Activated T-cell treated with anti-CD3 and anti-CD28 coated beads, Interleukin-2, amount 50 U/mL, for 72 hours (primary cell): ENCODE data around the gene ST7. TPM values are rescaled to one million over a fixed set of nuclear protein-coding genes. Genes with fewer than 3 reads are reported as not detected.
A peak's percentile ranks its signal among the peaks of the same experiment; 100 is the strongest.

ENCODE experiments used
- ATAC-seq, 2 donors: fragments of 150-1000 bp; cut with Tn5 transposase; replicated peaks in 1 of 2; 2 replicates each; pipeline ENCODE4 v1.10.0; 2021; ENCODE audit warnings: moderate library complexity in 2 of 2, mild to moderate bottlenecking in 1 of 2
- DNase-seq, 2 donors: peaks; one replicate each; pipeline ENCODE4 v3.0.0; 2021 to 2022; ENCODE audit warnings: mixed read lengths in 1 of 2
- H3K27ac Mint-ChIP-seq: one replicate; pipeline ENCODE4 v1.8.0; 2022; ENCODE audit warnings: mild to moderate bottlenecking, moderate library complexity, mixed read lengths
- H3K27me3 Mint-ChIP-seq: one replicate; pipeline ENCODE4 v1.8.0; 2022; ENCODE audit warnings: low read depth, mixed read lengths
- H3K36me3 Mint-ChIP-seq, 2 donors: one replicate each; pipeline ENCODE4 v1.8.0; 2022; ENCODE audit warnings: mixed read lengths in 2 of 2, mild to moderate bottlenecking in 1 of 2; ENCODE audit not compliant: insufficient read depth in 2 of 2
- H3K4me1 Mint-ChIP-seq: one replicate; pipeline ENCODE4 v1.8.0; 2022; ENCODE audit warnings: low read depth, mixed read lengths
- H3K4me3 Mint-ChIP-seq, 2 donors: one replicate each; pipeline ENCODE4 v1.8.0; 2022; ENCODE audit warnings: mild to moderate bottlenecking in 2 of 2, mixed read lengths in 2 of 2, moderate library complexity in 2 of 2
- H3K9me3 Mint-ChIP-seq, 2 donors: one replicate each; pipeline ENCODE4 v1.8.0; 2022; ENCODE audit warnings: mixed read lengths in 2 of 2
- total RNA-seq, 2 donors: library from RNA; stranded (reverse); gene quantifications; one replicate each; pipeline ENCODE4 v1.2.3, GENCODE V29; 2022

ST7 gene
- total RNA-seq, 2 donors from 2014 or later = 6.2 to 7.2 TPM

DNA sequence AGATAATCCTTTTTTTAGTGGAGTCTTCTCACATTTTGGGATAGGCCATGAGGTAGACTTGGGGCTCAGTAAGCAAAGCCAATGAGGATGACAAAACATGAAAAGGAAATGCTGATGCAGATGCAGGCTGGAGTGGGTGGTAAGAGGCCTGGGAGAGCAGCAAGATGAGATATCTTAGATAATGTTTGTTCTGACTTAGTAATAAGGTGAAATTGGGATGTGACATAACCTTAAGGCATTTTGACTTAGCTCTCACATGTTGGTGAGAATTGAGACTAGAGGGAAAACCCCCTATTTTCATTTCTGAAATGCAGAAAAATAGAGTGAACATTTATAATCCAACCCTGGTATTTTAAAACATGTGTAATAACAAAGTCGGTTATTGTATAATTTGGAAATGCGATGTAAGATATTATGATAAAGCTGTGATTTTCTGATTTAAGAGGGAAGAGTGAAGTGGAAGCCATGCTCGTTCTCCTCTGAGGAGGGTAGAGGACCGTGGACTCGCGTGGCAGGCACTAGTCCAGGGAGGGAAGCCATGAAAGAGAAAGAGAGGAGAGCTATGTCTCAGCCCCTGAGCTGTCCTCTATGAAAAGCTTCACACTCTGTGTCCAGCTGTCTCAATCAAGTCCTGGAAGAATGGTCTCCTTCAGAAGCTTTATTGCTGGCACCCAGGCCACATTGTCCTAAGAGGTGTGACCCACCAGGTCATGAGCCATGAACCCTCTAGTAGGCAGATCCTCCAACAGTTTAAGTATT, 57.3 kb downstream of the ST7 start:
- H3K27ac Mint-ChIP-seq = peak overlapping the region; percentile 14
- DNase-seq = peak; percentile 39 to 47
- H3K4me3 Mint-ChIP-seq = peak overlapping the region; percentile 36 to 79
- H3K27me3 Mint-ChIP-seq = no peaks in the 10 kb centered on the region
- no peaks in the 10 kb centered on the region for H3K9me3 Mint-ChIP-seq
- peaks cover 83% of the 10 kb centered on the region for H3K4me1 Mint-ChIP-seq
- H3K36me3 Mint-ChIP-seq = no peaks in the 10 kb centered on the region
- peak; percentile 75 to 78 for ATAC-seq

DNA sequence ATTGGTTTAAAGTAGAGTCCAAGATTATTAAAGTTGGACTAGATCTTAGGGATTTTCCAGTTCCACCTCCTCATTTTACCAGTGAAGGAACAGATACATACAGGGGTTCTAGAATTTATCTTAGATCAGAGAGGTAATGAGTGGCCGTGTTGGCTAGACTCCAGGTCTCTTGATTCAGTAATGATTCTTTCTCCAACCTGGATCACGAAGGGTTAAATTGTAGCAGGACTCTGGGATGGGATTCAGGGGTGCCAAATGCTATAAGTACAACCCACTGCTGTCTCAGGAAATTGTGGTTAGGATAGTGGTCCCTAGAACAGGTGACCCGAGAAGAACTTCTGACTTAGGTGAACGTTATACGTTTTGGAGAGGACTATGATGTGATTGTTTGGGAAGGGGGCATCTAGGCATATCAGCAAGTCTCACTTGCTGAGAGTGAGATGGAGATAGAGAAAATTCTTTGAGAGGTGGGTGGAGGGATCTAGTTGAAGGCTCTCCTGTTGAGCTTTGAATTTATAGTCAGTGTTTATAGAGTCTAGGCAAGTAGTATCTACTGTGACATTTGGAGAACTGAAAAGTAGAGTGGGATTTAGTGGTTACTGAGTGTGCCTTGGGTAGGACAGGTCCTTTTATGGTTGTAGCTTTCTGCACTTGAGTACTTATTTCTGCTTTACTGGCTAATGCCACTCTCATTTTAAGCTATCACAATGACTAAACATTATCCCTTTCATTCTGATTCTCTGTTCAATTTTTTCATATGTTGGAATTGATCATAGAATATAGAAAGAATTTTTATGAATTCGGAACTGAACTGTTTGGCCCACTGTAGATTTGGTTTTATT, 58.3 kb downstream of the ST7 start:
- no peak for DNase-seq
- Mint-ChIP-seq H3K36me3 (no peaks in the 10 kb centered on the region), H3K9me3 (no peaks in the 10 kb centered on the region), H3K4me1 (peaks cover 81% of the 10 kb centered on the region), H3K27me3 (no peaks in the 10 kb centered on the region), H3K4me3 (peak overlapping the region; percentile 36 to 79), H3K27ac (peak overlapping the region; percentile 9)
- peak; percentile 66 to 69 for ATAC-seq

DNA sequence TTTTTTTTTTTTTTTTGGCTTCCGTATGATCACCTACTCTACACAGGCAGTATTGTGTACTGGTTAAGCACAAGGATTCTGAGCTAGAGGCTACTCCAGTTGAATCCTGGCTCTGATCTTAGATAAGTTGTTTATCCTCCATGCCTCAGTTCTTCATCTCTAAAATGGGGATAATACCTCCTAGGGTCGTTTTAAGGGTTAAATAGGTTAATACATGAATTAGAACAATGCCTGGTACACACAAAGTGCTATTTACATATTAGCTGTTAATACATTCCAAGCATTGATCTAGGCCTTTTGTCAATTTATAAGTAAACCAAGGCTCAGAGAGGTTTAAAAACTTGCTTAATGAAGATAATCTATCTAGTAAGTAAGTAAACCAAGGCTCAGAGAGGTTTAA, 59.0 kb downstream of the ST7 start:
- no peak overlapping the region for H3K4me3 Mint-ChIP-seq
- no peak overlapping the region for H3K27ac Mint-ChIP-seq
- peaks cover 4% of the 10 kb centered on the region for H3K27me3 Mint-ChIP-seq
- no peaks in the 10 kb centered on the region for H3K9me3 Mint-ChIP-seq
- ATAC-seq = no peak
- peaks cover 81% of the 10 kb centered on the region for H3K4me1 Mint-ChIP-seq
- no peak for DNase-seq
- H3K36me3 Mint-ChIP-seq = no peaks in the 10 kb centered on the region

- H3K27ac Mint-ChIP-seq = no peak overlapping the region
- no peak for DNase-seq
These were observed 59.4 kb downstream of the ST7 start for GRCh38 chr7:117012696-117013095.

DNA sequence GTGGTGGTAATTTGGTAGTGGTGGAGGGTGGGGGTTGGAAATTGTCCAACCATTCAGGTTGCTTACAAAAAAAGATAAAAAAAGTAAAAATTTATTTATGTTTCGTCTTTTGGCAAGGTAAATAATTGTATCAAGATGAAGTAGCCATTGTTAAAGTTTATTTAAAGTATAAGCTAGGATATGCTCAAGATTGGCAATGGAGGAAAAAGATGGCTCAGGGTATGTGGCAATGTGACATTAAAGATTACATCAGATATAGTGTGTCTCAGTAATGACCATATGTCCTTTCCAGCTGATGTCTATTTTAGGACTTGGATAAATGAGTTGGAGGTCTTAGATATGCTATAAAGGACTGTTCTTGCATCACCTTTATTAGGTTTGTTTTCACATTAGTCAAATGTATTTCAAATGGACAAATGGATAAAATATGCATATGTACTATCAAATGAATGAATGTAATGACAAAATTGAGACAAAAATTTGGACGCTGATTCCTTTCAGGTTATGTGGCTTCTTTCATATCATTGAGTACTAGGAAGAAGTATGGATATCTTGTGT, 60.9 kb downstream of the ST7 start:
- no peaks in the 10 kb centered on the region for H3K9me3 Mint-ChIP-seq
- peak overlapping the region; percentile 13 to 16 for H3K4me3 Mint-ChIP-seq
- ATAC-seq (no peak), DNase-seq (no peak)
- peaks cover 74% of the 10 kb centered on the region for H3K4me1 Mint-ChIP-seq
- peaks cover 6% of the 10 kb centered on the region for H3K27me3 Mint-ChIP-seq
- H3K27ac Mint-ChIP-seq = no peak overlapping the region
- H3K36me3 Mint-ChIP-seq = no peaks in the 10 kb centered on the region

More at GRCh38 chr7:117012696-117013095, 59.4 kb downstream of the ST7 start:
- no peak overlapping the region for H3K4me3 Mint-ChIP-seq
- no peak for ATAC-seq
- H3K36me3 Mint-ChIP-seq = no peaks in the 10 kb centered on the region
- H3K4me1 Mint-ChIP-seq = peaks cover 79% of the 10 kb centered on the region
- no peaks in the 10 kb centered on the region for H3K9me3 Mint-ChIP-seq
- peaks cover 6% of the 10 kb centered on the region for H3K27me3 Mint-ChIP-seq

DNA sequence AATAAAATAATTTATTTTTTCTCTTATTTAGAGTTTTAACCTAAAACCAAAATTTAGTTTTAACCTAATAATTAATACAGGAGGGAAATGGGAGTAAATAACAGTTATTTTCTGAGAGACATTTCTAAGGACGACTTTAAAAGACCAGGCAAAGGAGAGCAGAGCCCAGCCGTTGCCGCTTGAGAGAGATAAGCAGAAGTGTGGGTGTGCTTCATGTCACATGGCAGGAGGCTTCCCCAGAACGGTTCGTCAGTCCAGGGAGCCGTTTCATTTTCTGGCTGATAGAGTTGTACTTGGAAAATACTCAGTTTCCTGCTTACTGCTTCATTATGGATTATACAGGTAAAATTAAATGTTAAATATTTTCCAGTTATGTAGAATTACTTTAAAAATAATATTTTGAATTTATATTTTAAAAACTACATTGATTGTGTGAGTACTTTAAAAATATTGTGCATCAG, 61.4 kb downstream of the ST7 start:
- Mint-ChIP-seq H3K4me3 (peak overlapping the region; percentile 10 to 13), H3K9me3 (no peaks in the 10 kb centered on the region), H3K4me1 (peaks cover 69% of the 10 kb centered on the region), H3K36me3 (no peaks in the 10 kb centered on the region), H3K27ac (no peak overlapping the region), H3K27me3 (peaks cover 6% of the 10 kb centered on the region)
- peak in 1 of 2 donors; percentile 21 for DNase-seq
- no peak for ATAC-seq

- Mint-ChIP-seq H3K27ac (no peak overlapping the region), H3K27me3 (peaks cover 6% of the 10 kb centered on the region), H3K36me3 (no peaks in the 10 kb centered on the region), H3K4me1 (peaks cover 61% of the 10 kb centered on the region), H3K9me3 (no peaks in the 10 kb centered on the region), H3K4me3 (peak overlapping the region; percentile 40 to 63)
- DNase-seq (peak in 1 of 2 donors; percentile 23), ATAC-seq (no peak)
These were observed 62.2 kb downstream of the ST7 start for GRCh38 chr7:117015258-117016184.

DNA sequence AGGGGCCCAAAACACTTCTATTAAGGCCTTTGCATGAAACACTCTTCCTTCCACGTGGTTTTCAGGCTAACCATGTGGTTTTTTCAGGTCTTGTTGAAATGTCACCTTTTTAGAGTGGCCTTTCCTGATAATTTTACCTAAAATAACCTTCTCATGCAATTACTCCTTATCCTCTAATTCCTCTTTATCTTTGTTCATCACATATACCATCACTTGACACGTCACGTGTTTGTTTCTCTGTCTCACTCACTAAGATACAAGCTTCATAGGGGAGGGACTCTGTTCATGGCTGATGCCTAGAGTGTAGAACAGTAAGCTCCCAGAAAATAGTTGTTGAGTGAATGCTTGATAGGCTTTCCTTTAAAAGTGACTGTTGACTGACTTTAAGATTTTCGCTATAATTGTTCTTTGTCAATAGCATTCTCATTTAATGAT, 63.7 kb downstream of the ST7 start:
- Mint-ChIP-seq H3K27ac (no peak overlapping the region), H3K4me3 (no peak overlapping the region), H3K9me3 (no peaks in the 10 kb centered on the region), H3K36me3 (no peaks in the 10 kb centered on the region), H3K27me3 (peaks cover 6% of the 10 kb centered on the region), H3K4me1 (peaks cover 45% of the 10 kb centered on the region)
- DNase-seq = no peak
- no peak for ATAC-seq

DNA sequence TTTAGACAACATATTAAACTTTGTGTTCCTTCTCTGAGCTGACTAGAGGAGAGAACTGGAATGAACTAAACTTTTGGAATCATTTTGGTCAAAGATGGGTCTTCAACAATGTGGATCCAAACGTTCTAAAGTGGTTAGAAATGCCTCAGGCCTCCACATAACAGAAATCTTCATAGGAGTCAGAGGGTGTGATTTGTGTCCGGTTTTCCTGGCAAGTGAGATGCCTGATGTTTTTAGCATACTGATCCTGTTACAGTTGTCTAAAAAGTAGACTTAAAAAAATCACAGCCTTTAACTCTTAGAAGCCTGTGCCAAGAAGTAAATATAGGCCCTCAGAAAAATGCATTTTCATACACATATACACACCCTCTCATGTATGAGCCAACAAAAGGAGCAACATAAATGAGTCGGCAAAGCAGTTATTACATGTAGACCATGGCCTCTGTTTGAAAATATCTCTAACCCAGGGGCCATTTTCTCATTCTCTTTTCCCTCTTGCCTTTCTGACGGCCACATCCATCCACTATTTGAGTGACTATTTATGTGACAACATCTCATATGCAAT, 64.5 kb downstream of the ST7 start:
- Mint-ChIP-seq H3K4me1 (peaks cover 41% of the 10 kb centered on the region), H3K9me3 (no peaks in the 10 kb centered on the region), H3K36me3 (no peaks in the 10 kb centered on the region), H3K27ac (no peak overlapping the region), H3K4me3 (no peak overlapping the region), H3K27me3 (peaks cover 6% of the 10 kb centered on the region)
- no peak for ATAC-seq
- DNase-seq = no peak

GRCh38 chr7:117018713-117019112, 65.4 kb downstream of the ST7 start:
- H3K27ac Mint-ChIP-seq = no peak overlapping the region
- ATAC-seq = no peak

GRCh38 chr7:117019287-117019686, 66.0 kb downstream of the ST7 start:
- H3K4me1 Mint-ChIP-seq = peaks cover 44% of the 10 kb centered on the region
- no peaks in the 10 kb centered on the region for H3K9me3 Mint-ChIP-seq
- no peaks in the 10 kb centered on the region for H3K36me3 Mint-ChIP-seq
- ATAC-seq = no peak
- no peak overlapping the region for H3K4me3 Mint-ChIP-seq
- no peak for DNase-seq
- no peak overlapping the region for H3K27ac Mint-ChIP-seq
- H3K27me3 Mint-ChIP-seq = peaks cover 6% of the 10 kb centered on the region

More at GRCh38 chr7:117018713-117019112, 65.4 kb downstream of the ST7 start:
- Mint-ChIP-seq H3K4me1 (peaks cover 46% of the 10 kb centered on the region), H3K36me3 (no peaks in the 10 kb centered on the region), H3K9me3 (no peaks in the 10 kb centered on the region), H3K4me3 (no peak overlapping the region), H3K27me3 (peaks cover 6% of the 10 kb centered on the region)
- DNase-seq = no peak
